Neural crest cell (in vitro differentiated cells): ENCODE measurements around the gene FGF9. TPM values are rescaled to one million over a fixed set of nuclear protein-coding genes. Genes with fewer than 3 reads are reported as not detected.

Experiments
- DNase-seq: peaks from one replicate; pipeline ENCODE4 v3.0.0; 2021; ENCODE audit warnings: low read depth, mixed read lengths, low spot score
- H3K27ac Mint-ChIP-seq: one replicate; pipeline ENCODE4 v1.8.0; 2021; ENCODE audit warnings: mild to moderate bottlenecking, mixed read lengths; ENCODE audit not compliant: unreplicated experiment
- H3K27me3 Mint-ChIP-seq: 2 replicates; pipeline ENCODE4 v1.8.0; 2021; ENCODE audit warnings: low read depth, mild to moderate bottlenecking, mixed read lengths
- H3K36me3 Mint-ChIP-seq: 2 replicates; pipeline ENCODE4 v1.8.0; 2021; ENCODE audit warnings: low read depth, mild to moderate bottlenecking, mixed read lengths
- H3K4me1 Mint-ChIP-seq: 2 replicates; pipeline ENCODE4 v1.8.0; 2021; ENCODE audit warnings: mixed read lengths
- H3K4me3 Mint-ChIP-seq: one replicate; pipeline ENCODE4 v1.8.0; 2021; ENCODE audit warnings: mild to moderate bottlenecking, mixed read lengths
- H3K9me3 Mint-ChIP-seq: 2 replicates; pipeline ENCODE4 v1.8.0; 2021; ENCODE audit warnings: mixed read lengths
- total RNA-seq: library from RNA; stranded (reverse); gene quantifications from 2 replicates; pipeline ENCODE4 v1.2.1, GENCODE V29; 2021
- TF ChIP-seq, protein P1 (sequence below): fragments of 200-600 bp; sonication (generic); conservative IDR thresholded peaks from 2 replicates; pipeline ENCODE4 v1.5.0; 2021; ENCODE audit warnings: antibody characterized with exemption, mild to moderate bottlenecking

The FGF9 gene
- total RNA-seq, 1 donor from 2014 or later = 3.7 TPM

DNA sequence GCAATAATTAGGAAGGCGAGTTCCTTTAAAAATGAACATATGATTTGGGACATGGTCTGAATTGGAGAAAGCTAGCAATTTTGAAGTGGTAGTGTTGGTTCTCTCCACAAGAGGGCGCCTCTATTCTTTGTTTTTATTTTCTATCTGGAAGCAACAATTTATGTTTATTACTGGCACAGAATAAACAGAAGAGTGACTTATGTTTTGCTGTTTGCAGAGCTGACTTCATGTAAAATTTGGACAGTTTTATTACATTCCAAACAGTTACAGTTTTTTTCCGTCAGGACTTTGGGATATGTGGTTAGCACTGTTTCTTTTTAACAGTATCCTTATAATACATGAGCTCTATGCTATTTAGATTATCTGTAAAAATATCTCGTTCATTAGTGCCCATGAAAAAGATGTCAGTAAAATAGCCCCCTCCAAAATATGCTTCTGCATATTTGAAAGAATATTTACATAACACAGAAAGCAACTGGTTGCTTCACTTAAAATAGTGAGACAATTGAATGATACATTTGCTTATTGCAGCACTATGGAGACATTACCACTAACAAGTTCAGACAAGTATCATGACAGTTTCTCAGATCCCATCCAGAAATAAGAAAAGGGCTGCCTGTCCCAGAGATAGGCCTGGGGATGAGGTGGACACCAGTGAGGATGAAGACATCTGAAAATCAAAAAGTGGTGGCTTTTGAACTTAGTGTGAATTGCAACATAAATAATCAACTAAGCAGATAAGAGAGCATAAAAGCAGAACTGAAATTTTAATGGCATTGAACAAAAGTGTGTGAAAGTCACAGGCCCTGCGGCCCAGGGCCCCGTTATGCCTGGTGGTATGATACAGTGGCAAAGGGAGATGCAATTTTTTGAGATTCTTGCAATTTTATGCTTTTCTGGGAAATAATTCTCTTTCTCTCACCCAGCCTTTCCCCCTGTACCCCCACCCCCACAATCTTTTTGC is 32.3 kb upstream of the FGF9 start:
- Mint-ChIP-seq H3K9me3 (peaks cover 2% of the 10 kb centered on the region), H3K4me1 (peaks cover 3% of the 10 kb centered on the region), H3K27me3 (no peaks in the 10 kb centered on the region), H3K36me3 (no peaks in the 10 kb centered on the region), H3K27ac (no peak overlapping the region), H3K4me3 (no peak overlapping the region)
- TF ChIP-seq, protein P1, sequence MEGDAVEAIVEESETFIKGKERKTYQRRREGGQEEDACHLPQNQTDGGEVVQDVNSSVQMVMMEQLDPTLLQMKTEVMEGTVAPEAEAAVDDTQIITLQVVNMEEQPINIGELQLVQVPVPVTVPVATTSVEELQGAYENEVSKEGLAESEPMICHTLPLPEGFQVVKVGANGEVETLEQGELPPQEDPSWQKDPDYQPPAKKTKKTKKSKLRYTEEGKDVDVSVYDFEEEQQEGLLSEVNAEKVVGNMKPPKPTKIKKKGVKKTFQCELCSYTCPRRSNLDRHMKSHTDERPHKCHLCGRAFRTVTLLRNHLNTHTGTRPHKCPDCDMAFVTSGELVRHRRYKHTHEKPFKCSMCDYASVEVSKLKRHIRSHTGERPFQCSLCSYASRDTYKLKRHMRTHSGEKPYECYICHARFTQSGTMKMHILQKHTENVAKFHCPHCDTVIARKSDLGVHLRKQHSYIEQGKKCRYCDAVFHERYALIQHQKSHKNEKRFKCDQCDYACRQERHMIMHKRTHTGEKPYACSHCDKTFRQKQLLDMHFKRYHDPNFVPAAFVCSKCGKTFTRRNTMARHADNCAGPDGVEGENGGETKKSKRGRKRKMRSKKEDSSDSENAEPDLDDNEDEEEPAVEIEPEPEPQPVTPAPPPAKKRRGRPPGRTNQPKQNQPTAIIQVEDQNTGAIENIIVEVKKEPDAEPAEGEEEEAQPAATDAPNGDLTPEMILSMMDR = peak; percentile 90
- DNase-seq = peak; percentile 43

DNA sequence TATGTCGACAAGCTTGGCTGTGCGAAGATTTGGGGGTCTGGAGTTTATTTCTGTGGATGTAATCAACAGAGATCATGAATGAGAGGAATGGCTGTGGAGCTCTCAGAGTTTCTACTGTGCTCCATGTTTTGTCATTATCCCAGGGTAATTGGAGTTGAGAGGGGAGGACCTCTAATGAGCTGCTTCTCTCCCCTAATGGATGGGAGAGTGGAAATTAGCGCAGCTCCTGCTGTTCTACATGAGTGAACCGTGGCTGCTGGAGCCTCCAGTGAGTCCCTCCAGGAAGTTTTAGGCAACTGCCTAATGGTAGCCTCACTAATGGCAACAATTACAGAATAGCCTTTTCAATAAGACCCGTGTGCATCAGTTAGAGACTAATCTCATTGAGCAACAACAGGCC is 31.3 kb upstream of the FGF9 start:
- no peak overlapping the region for H3K27ac Mint-ChIP-seq
- H3K4me3 Mint-ChIP-seq = no peak overlapping the region
- H3K27me3 Mint-ChIP-seq = no peaks in the 10 kb centered on the region
- TF ChIP-seq, protein P1 = no peak
- H3K9me3 Mint-ChIP-seq = peaks cover 3% of the 10 kb centered on the region
- no peaks in the 10 kb centered on the region for H3K36me3 Mint-ChIP-seq
- no peak for DNase-seq
- H3K4me1 Mint-ChIP-seq = peaks cover 3% of the 10 kb centered on the region

DNA sequence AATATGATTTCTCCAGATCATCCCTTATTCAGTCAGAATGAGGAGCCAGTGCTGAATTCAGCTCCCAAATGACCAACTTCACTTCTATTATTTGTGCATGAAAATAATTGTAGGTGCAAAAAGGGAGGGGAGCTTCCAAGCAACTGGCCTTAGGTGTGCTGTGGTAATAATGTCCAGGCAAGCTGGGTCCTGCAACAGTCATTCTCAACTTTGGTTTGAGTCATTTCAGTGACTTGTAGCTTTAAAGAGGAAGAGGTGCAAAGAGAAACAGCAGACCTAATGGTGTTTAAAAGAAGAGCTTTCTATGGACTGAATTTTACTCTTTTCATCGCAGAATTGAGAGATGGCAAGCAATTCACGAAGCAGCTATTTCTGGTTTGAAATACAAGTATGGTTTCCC is 29.2 kb upstream of the FGF9 start:
- Mint-ChIP-seq H3K4me3 (no peak overlapping the region), H3K27me3 (no peaks in the 10 kb centered on the region), H3K9me3 (peaks cover 3% of the 10 kb centered on the region), H3K27ac (no peak overlapping the region), H3K4me1 (peaks cover 3% of the 10 kb centered on the region), H3K36me3 (no peaks in the 10 kb centered on the region)
- TF ChIP-seq, protein P1 = no peak
- DNase-seq = no peak

DNA sequence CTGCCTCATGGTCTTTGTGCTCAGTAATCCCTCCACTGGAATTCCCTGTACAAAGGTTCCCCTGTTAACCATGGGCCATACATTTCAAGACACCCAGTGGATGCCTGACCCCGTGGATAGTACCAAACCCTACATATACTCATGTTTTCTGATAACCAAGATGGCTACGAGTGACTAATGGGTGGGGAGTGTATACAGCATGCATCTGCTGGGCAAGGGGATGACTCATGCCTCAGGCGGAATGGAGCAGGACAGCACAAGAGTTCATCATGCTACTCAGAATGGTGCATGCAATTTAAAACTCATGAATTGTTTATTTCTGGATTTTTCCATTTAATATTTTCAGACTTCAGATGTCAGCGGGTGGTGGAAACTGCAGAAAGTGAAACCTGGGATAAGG is 13.3 kb upstream of the FGF9 start:
- H3K36me3 Mint-ChIP-seq = peaks cover 6% of the 10 kb centered on the region
- no peaks in the 10 kb centered on the region for H3K4me1 Mint-ChIP-seq
- DNase-seq = no peak
- TF ChIP-seq, protein P1 = no peak
- no peak overlapping the region for H3K4me3 Mint-ChIP-seq
- no peak overlapping the region for H3K27ac Mint-ChIP-seq
- H3K27me3 Mint-ChIP-seq = no peaks in the 10 kb centered on the region
- peaks cover 9% of the 10 kb centered on the region for H3K9me3 Mint-ChIP-seq

DNA sequence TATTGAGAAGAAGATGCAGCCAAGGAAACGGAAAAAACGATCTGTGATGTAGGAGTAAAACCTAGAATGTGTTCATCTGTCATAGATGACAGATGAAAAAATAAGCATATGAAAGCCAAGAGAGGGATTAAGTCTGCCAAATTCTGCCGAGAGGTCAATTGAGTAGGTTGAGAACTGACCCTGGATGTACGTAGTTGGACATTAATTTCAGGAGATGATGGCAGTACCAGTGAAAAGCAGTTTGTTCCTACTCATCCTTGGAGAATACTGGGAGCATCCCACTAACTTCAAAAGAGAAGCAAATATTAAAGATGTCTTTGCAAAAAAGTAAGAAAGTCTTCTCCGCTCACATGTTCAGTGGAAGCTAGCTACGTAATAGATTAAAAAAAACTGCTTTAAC is 11.8 kb upstream of the FGF9 start:
- TF ChIP-seq, protein P1 = no peak
- no peak for DNase-seq

More for the DNA sequence above, 11.8 kb upstream of the FGF9 start:
- H3K27me3 Mint-ChIP-seq = no peaks in the 10 kb centered on the region
- H3K4me3 Mint-ChIP-seq = no peak overlapping the region
- peaks cover 9% of the 10 kb centered on the region for H3K9me3 Mint-ChIP-seq
- no peak overlapping the region for H3K27ac Mint-ChIP-seq
- H3K4me1 Mint-ChIP-seq = no peaks in the 10 kb centered on the region
- peaks cover 6% of the 10 kb centered on the region for H3K36me3 Mint-ChIP-seq
